Right lobe of liver (tissue), 6 donors: Measurements from ENCODE around the gene RAD50. TPM values are rescaled to one million over a fixed set of nuclear protein-coding genes. Genes with fewer than 3 reads are reported as not detected.

ENCODE experiments used
- ATAC-seq, 4 donors: fragments of 200-7000 bp; cut with Tn5 transposase; one replicate each; pipeline ENCODE4 v1.9.1; 2020; ENCODE audit warnings: mild to moderate bottlenecking in 4 of 4, moderate library complexity in 4 of 4
- DNase-seq, 3 donors: peaks; one replicate each; pipeline ENCODE4 v3.0.0-alpha.2; 2020
- H3K27ac ChIP-seq, 3 donors: fragments of 200-600 bp; one replicate each; pipeline ENCODE4 v1.8.0; 2022
- H3K27me3 ChIP-seq, 2 donors: fragments of 200-600 bp; one replicate each; pipeline ENCODE4 v1.8.0; 2022
- H3K36me3 ChIP-seq, 4 donors: fragments of 200-600 bp; sonication (generic) in 1 of 4; one replicate each; pipeline versions ENCODE4 v1.5.1 to v1.8.0; 2017 to 2022; ENCODE audit warnings: control low read depth in 1 of 4
- H3K4me1 ChIP-seq, 4 donors: fragments of 200-600 bp; sonication (generic) in 1 of 4; one replicate each; pipeline versions ENCODE4 v1.5.1 to v1.8.0; 2017 to 2022; ENCODE audit warnings: control low read depth in 1 of 4
- H3K4me3 ChIP-seq, 3 donors: fragments of 200-600 bp; one replicate each; pipeline ENCODE4 v1.8.0; 2022
- H3K9me3 ChIP-seq, 4 donors: fragments of 200-600 bp; sonication (generic) in 1 of 4; one replicate each; pipeline versions ENCODE4 v1.5.1 to v1.8.0; 2017 to 2022; ENCODE audit warnings: control low read depth in 1 of 4
- CTCF ChIP-seq, 4 donors: fragments of 200-600 bp in 3 of 4; fragments of 450-650 bp in 1 of 4; IDR thresholded peaks; one replicate each; pipeline versions ENCODE4 v1.5.1 to v1.8.0; 2016 to 2022; ENCODE audit warnings: antibody characterized with exemption in 4 of 4, mild to moderate bottlenecking in 2 of 4
- POLR2A ChIP-seq: fragments of 450-650 bp; IDR thresholded peaks from one replicate; pipeline ENCODE4 v1.6.1; 2017; ENCODE audit warnings: antibody characterized with exemption, mild to moderate bottlenecking
- WGBS: methylation state at CpG from one replicate; pipeline ENCODE4 v1.1.6; 2018; ENCODE audit warnings: low coverage, low lambda C conversion rate; ENCODE audit not compliant: insufficient coverage; ENCODE audit errors: missing lambda C conversion rate; 5-methylcytosine and 5-hydroxymethylcytosine counted together
- intact Hi-C, 2 donors: fragments of 100-400 bp; cut with DNase I; formaldehyde crosslinking; loops; one replicate each; pipeline versions ENCODE4 v1.11.2 to v1.14.1; 2022
- total RNA-seq, 6 experiments: library from RNA; depleted of rRNA in 2 of 6; stranded (reverse); fragments of >200 nt in 2 of 6; fragmentation: NEBNext Ultra II Directional in 3 of 6; extraction: Animal tissue kit (Norgen Biotek cat#: 25700) in 3 of 6; gene quantifications; one replicate each; pipeline versions ENCODE4 v1.1.0 to v1.2.4, GENCODE V29; 2016 to 2023
- donor health status: DM: no; HTN: yes; CAD: no.
- donor health status: DM: no; HTN: no; CAD: no.
- donor health status: DM: no; HTN: no; CAD: no.
- donor health status: DM: no; HTN: yes; CAD: no.
- donor health status: DM: no; HTN: yes; CAD: no.

Gene RAD50
- total RNA-seq, 6 experiments from 2014 or later: 14.1 to 27.7 (median 17.9) TPM

- Histone ChIP-seq H3K27me3 (no peaks in the 10 kb centered on the region), H3K27ac (no peak overlapping the region), H3K9me3 (no peaks in the 10 kb centered on the region), H3K4me1 (no peaks in the 10 kb centered on the region), H3K4me3 (no peak overlapping the region), H3K36me3 (no peaks in the 10 kb centered on the region)
- intact Hi-C loops: no loop called here
- no peak for DNase-seq
- no peak for ATAC-seq
- WGBS: 74% methylated on average over 4 of the region's 4 CpGs
- TF ChIP-seq POLR2A: no peak
Measured at GRCh38 chr5:132530946-132531345, 25.8 kb upstream of the RAD50 start.

- DNase-seq: no peak
- no peaks in the 10 kb centered on the region for H3K27me3 ChIP-seq
- H3K27ac ChIP-seq: no peak overlapping the region
- no peaks in the 10 kb centered on the region for H3K9me3 ChIP-seq
- TF ChIP-seq CTCF (IDR thresholded peaks at IDR 0.05) (no peak), POLR2A (no peak)
- intact Hi-C loops: no loop called here
- 52% methylated on average over 4 of the region's 4 CpGs for WGBS
- H3K4me3 ChIP-seq: no peak overlapping the region
- peak in 1 of 4 donors; percentile 51 for ATAC-seq
- no peaks in the 10 kb centered on the region for H3K36me3 ChIP-seq
- H3K4me1 ChIP-seq: no peaks in the 10 kb centered on the region
Measured at GRCh38 chr5:132539716-132540115, 17.1 kb upstream of the RAD50 start.

- no peak for ATAC-seq
- H3K27me3 ChIP-seq: no peaks in the 10 kb centered on the region
- DNase-seq: no peak
- intact Hi-C loops: no loop called here
- WGBS: 73% methylated on average over 2 of the region's 5 CpGs
- no peaks in the 10 kb centered on the region for H3K4me1 ChIP-seq
- H3K27ac ChIP-seq: no peak overlapping the region
- no peaks in the 10 kb centered on the region for H3K36me3 ChIP-seq
- no peak overlapping the region for H3K4me3 ChIP-seq
- TF ChIP-seq CTCF (IDR thresholded peaks at IDR 0.05): no peak
- TF ChIP-seq POLR2A: no peak
- no peaks in the 10 kb centered on the region for H3K9me3 ChIP-seq
Measured at GRCh38 chr5:132540149-132540548, 16.6 kb upstream of the RAD50 start.

GRCh38 chr5:132540764-132541163 lies 16.0 kb upstream of the RAD50 start:
- no peak for DNase-seq
- Histone ChIP-seq H3K27ac (no peak overlapping the region), H3K9me3 (no peaks in the 10 kb centered on the region), H3K27me3 (no peaks in the 10 kb centered on the region), H3K4me1 (no peaks in the 10 kb centered on the region), H3K4me3 (no peak overlapping the region), H3K36me3 (no peaks in the 10 kb centered on the region)
- no peak for TF ChIP-seq POLR2A
- TF ChIP-seq CTCF (IDR thresholded peaks at IDR 0.05): no peak
- WGBS: 100% methylated on average over 1 of the region's 4 CpGs
- intact Hi-C loops: no loop called here
- ATAC-seq: no peak

GRCh38 chr5:132543472-132544201 lies 13.1 kb upstream of the RAD50 start, which contains the start of gene IL5:
TSS of gene IL5 (minus strand) at chr5:132543522. CDS start at chr5:132543478, 44 bp downstream.
- Histone ChIP-seq H3K27me3 (no peaks in the 10 kb centered on the region), H3K27ac (no peak within 1 kb of the TSS), H3K4me1 (no peaks in the 10 kb centered on the region), H3K4me3 (no peak within 1 kb of the TSS), H3K36me3 (no peaks in the 10 kb centered on the region), H3K9me3 (no peaks in the 10 kb centered on the region)
- intact Hi-C loops: no loop called here
- DNase-seq (no peak), ATAC-seq (no peak)
- WGBS: 65% methylated on average over 7 of the region's 7 CpGs
- no peak for TF ChIP-seq POLR2A
- TF ChIP-seq CTCF (IDR thresholded peaks at IDR 0.05): no peak
